ENCODE results near the gene GFER.

GFER gene

DNA sequence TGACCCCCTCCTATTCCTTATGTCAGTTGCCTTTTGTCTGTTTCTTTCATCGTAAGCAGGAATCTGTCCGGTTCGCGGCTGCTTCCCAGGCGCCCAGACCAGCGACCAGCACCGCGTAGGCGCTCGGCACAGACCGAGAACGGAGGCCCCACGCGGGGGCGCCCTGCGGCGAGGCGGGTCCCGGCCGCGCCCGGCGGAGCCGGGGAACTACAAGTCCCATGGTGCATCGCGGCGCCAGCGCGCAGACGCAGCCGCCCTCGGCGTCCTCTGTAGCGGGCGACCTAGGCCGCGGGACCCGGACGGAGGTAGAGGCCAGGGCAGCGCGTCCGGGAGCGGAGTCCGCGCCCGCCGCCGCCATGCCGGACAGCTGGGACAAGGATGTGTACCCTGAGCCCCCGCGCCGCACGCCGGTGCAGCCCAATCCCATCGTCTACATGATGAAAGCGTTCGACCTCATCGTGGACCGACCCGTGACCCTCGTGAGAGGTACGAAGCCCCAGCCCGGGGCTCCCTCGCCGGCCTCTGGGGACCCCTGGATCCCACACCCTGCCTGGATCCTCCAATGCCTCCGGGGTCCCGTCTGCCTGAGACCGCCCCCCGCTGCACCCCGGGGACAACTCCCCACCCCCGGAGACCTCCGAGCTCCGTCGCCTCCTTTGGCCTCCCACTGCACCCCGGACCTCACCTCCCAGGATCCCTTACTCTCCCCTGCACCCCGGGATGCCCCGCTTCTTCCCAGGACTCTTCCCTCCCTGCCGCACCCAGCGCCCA is 24.5 kb upstream of the GFER start, which contains the start of gene NDUFB10 (continued):
- TF ChIP-seq, protein P1, sequence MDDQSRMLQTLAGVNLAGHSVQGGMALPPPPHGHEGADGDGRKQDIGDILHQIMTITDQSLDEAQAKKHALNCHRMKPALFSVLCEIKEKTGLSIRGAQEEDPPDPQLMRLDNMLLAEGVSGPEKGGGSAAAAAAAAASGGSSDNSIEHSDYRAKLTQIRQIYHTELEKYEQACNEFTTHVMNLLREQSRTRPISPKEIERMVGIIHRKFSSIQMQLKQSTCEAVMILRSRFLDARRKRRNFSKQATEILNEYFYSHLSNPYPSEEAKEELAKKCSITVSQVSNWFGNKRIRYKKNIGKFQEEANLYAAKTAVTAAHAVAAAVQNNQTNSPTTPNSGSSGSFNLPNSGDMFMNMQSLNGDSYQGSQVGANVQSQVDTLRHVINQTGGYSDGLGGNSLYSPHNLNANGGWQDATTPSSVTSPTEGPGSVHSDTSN (CRISPR knock-in tag; IDR thresholded peaks at IDR 0.05) = no peak; the same call in 1 of the 2 replicates
- TF ChIP-seq PRDM1 (tag by site-specific recombination; IDR thresholded peaks at IDR 0.05) = no peak
- no peak for TF ChIP-seq ZSCAN23 (tag by site-specific recombination; IDR thresholded peaks at IDR 0.05)
- TF ChIP-seq ZFP69B (tag by site-specific recombination; IDR thresholded peaks at IDR 0.05) = peak; percentile 37; the same call in 1 of the 2 replicates
- 0 out of 2 replicates have a peak, but pooled peaks have one; percentile 21 for TF ChIP-seq ZNF391 (tag by site-specific recombination; IDR thresholded peaks at IDR 0.05; ENCODE audit: borderline replicate concordance, low read depth)
- TF ChIP-seq ZBTB17 (tag by site-specific recombination; IDR thresholded peaks at IDR 0.05) = peak; percentile 63
- 0 out of 2 replicates have a peak, but pooled peaks have one; percentile 47 for TF ChIP-seq GLI4 (tag by site-specific recombination; IDR thresholded peaks at IDR 0.05)
- no peak for TF ChIP-seq ZNF664 (tag by site-specific recombination; IDR thresholded peaks at IDR 0.05)
- 0 out of 2 replicates have a peak, but pooled peaks have one; percentile 35 for TF ChIP-seq OVOL3 (tag by site-specific recombination; IDR thresholded peaks at IDR 0.05)
- TF ChIP-seq ZXDB (tag by site-specific recombination; IDR thresholded peaks at IDR 0.05) = peak; percentile 78
- TF ChIP-seq ZSCAN30 (tag by site-specific recombination; IDR thresholded peaks at IDR 0.05) = peak; percentile 72; the same call in 1 of the 2 replicates
- no peak for TF ChIP-seq HOXA7 (CRISPR knock-in tag; IDR thresholded peaks at IDR 0.05; ENCODE audit: borderline replicate concordance)
- peak; percentile 75 for TF ChIP-seq ZFHX2 (tag by site-specific recombination; conservative IDR thresholded peaks at IDR 0.05)
- TF ChIP-seq ZNF600 (tag by site-specific recombination; IDR thresholded peaks at IDR 0.05) = 0 out of 2 replicates have a peak, but pooled peaks have one; percentile 69
- TF ChIP-seq GLIS1 (tag by site-specific recombination; IDR thresholded peaks at IDR 0.05) = peak; percentile 30
- TF ChIP-seq ZNF157 (tag by site-specific recombination; IDR thresholded peaks at IDR 0.05) = no peak
- peak; percentile 69; the same call in 1 of the 2 replicates for TF ChIP-seq ZBTB48 (tag by site-specific recombination; IDR thresholded peaks at IDR 0.05)
- 0 out of 2 replicates have a peak, but pooled peaks have one; percentile 43 for TF ChIP-seq ZFP37 (tag by site-specific recombination; IDR thresholded peaks at IDR 0.05)
- peak; percentile 73; the same call in 1 of the 2 replicates for TF ChIP-seq TRIM28 (IDR thresholded peaks at IDR 0.05; ENCODE audit: borderline replicate concordance, low read length)
- TF ChIP-seq ZBTB20 (tag by site-specific recombination; IDR thresholded peaks at IDR 0.05) = peak; percentile 87
- TF ChIP-seq, protein P2, sequence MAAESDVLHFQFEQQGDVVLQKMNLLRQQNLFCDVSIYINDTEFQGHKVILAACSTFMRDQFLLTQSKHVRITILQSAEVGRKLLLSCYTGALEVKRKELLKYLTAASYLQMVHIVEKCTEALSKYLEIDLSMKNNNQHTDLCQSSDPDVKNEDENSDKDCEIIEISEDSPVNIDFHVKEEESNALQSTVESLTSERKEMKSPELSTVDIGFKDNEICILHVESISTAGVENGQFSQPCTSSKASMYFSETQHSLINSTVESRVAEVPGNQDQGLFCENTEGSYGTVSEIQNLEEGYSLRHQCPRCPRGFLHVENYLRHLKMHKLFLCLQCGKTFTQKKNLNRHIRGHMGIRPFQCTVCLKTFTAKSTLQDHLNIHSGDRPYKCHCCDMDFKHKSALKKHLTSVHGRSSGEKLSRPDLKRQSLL (tag by site-specific recombination; IDR thresholded peaks at IDR 0.05) = peak; percentile 7; the same call in 1 of the 2 replicates
- TF ChIP-seq ZNF24 (tag by site-specific recombination; IDR thresholded peaks at IDR 0.05) = 0 out of 2 replicates have a peak, but pooled peaks have one; percentile 29
- TF ChIP-seq ZBTB8A (tag by site-specific recombination; IDR thresholded peaks at IDR 0.05) = peak; percentile 88
- no peak for TF ChIP-seq ZNF138 (tag by site-specific recombination; IDR thresholded peaks at IDR 0.05; ENCODE audit: borderline replicate concordance)
- 0 out of 2 replicates have a peak, but pooled peaks have one; percentile 38 for TF ChIP-seq ZNF423 (tag by site-specific recombination; IDR thresholded peaks at IDR 0.05)
- TF ChIP-seq YY2 (tag by site-specific recombination; IDR thresholded peaks at IDR 0.05) = peak; percentile 71
- TF ChIP-seq ZNF404 (tag by site-specific recombination; IDR thresholded peaks at IDR 0.05) = no peak
- TF ChIP-seq ZNF830 (tag by site-specific recombination; IDR thresholded peaks at IDR 0.05; ENCODE audit: low read depth) = no peak
- TF ChIP-seq BCL11A (tag by site-specific recombination; IDR thresholded peaks at IDR 0.05; ENCODE audit: low read depth) = peak; percentile 45; the same call in 1 of the 2 replicates
- TF ChIP-seq ZNF335 (tag by site-specific recombination; conservative IDR thresholded peaks at IDR 0.05) = peak; percentile 87
- TF ChIP-seq ZNF660 (tag by site-specific recombination; IDR thresholded peaks at IDR 0.05) = peak; percentile 76; the same call in 1 of the 2 replicates
